Nephron progenitor cell (in vitro differentiated cells): ENCODE results near the gene GATA5.

Experiments
- DNase-seq: peaks from one replicate; pipeline ENCODE4 v3.0.0; 2021
- H3K27ac Mint-ChIP-seq: 2 replicates; pipeline ENCODE4 v1.8.0; 2021; ENCODE audit warnings: mild to moderate bottlenecking, moderate library complexity, mixed read lengths
- H3K27me3 Mint-ChIP-seq: 2 replicates; pipeline ENCODE4 v1.8.0; 2021; ENCODE audit warnings: mild to moderate bottlenecking, low read depth, mixed read lengths; ENCODE audit not compliant: poor library complexity
- H3K36me3 Mint-ChIP-seq: 2 replicates; pipeline ENCODE4 v1.8.0; 2021; ENCODE audit warnings: low read depth, mixed read lengths
- H3K4me1 Mint-ChIP-seq: 2 replicates; pipeline ENCODE4 v1.8.0; 2021; ENCODE audit warnings: mixed read lengths
- H3K4me3 Mint-ChIP-seq: 2 replicates; pipeline ENCODE4 v1.8.0; 2021; ENCODE audit warnings: mild to moderate bottlenecking, moderate library complexity, mixed read lengths
- H3K9me3 Mint-ChIP-seq: 2 replicates; pipeline ENCODE4 v1.8.0; 2021; ENCODE audit warnings: mild to moderate bottlenecking, moderate library complexity, mixed read lengths
- TF ChIP-seq, protein P1 (sequence below): fragments of 200-600 bp; sonication (generic); IDR thresholded peaks from 2 replicates; pipeline ENCODE4 v1.5.0; 2021; ENCODE audit warnings: antibody characterized with exemption

The GATA5 gene

GRCh38 chr20:62430866-62431447, 44.8 kb downstream of the GATA5 start:
- DNase-seq = no peak
- Mint-ChIP-seq H3K27ac (no peak overlapping the region), H3K4me3 (no peak overlapping the region), H3K4me1 (peaks cover 69% of the 10 kb centered on the region), H3K27me3 (peaks cover 28% of the 10 kb centered on the region), H3K9me3 (no peaks in the 10 kb centered on the region), H3K36me3 (no peaks in the 10 kb centered on the region)
- TF ChIP-seq, protein P1, sequence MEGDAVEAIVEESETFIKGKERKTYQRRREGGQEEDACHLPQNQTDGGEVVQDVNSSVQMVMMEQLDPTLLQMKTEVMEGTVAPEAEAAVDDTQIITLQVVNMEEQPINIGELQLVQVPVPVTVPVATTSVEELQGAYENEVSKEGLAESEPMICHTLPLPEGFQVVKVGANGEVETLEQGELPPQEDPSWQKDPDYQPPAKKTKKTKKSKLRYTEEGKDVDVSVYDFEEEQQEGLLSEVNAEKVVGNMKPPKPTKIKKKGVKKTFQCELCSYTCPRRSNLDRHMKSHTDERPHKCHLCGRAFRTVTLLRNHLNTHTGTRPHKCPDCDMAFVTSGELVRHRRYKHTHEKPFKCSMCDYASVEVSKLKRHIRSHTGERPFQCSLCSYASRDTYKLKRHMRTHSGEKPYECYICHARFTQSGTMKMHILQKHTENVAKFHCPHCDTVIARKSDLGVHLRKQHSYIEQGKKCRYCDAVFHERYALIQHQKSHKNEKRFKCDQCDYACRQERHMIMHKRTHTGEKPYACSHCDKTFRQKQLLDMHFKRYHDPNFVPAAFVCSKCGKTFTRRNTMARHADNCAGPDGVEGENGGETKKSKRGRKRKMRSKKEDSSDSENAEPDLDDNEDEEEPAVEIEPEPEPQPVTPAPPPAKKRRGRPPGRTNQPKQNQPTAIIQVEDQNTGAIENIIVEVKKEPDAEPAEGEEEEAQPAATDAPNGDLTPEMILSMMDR = no peak

GRCh38 chr20:62430311-62430853, 45.4 kb downstream of the GATA5 start:
- no peak overlapping the region for H3K27ac Mint-ChIP-seq
- no peak overlapping the region for H3K4me3 Mint-ChIP-seq
- no peak for DNase-seq
- H3K36me3 Mint-ChIP-seq = no peaks in the 10 kb centered on the region
- peaks cover 23% of the 10 kb centered on the region for H3K27me3 Mint-ChIP-seq
- TF ChIP-seq, protein P1 = no peak
- H3K4me1 Mint-ChIP-seq = peaks cover 70% of the 10 kb centered on the region
- no peaks in the 10 kb centered on the region for H3K9me3 Mint-ChIP-seq

- no peaks in the 10 kb centered on the region for H3K9me3 Mint-ChIP-seq
- DNase-seq = no peak
- H3K36me3 Mint-ChIP-seq = no peaks in the 10 kb centered on the region
- no peak overlapping the region for H3K27ac Mint-ChIP-seq
- TF ChIP-seq, protein P1 = no peak
- H3K27me3 Mint-ChIP-seq = peaks cover 18% of the 10 kb centered on the region
- peaks cover 68% of the 10 kb centered on the region for H3K4me1 Mint-ChIP-seq
- no peak overlapping the region for H3K4me3 Mint-ChIP-seq
These were observed 46.1 kb downstream of the GATA5 start for GRCh38 chr20:62429455-62430310.

GRCh38 chr20:62428396-62429295, 47.1 kb downstream of the GATA5 start:
- peak overlapping the region; percentile 67 for H3K27ac Mint-ChIP-seq
- DNase-seq = no peak
- TF ChIP-seq, protein P1 = no peak
- H3K4me3 Mint-ChIP-seq = peak overlapping the region; percentile 45
- no peaks in the 10 kb centered on the region for H3K36me3 Mint-ChIP-seq
- no peaks in the 10 kb centered on the region for H3K9me3 Mint-ChIP-seq
- H3K4me1 Mint-ChIP-seq = peaks cover 65% of the 10 kb centered on the region
- peaks cover 18% of the 10 kb centered on the region for H3K27me3 Mint-ChIP-seq

DNA sequence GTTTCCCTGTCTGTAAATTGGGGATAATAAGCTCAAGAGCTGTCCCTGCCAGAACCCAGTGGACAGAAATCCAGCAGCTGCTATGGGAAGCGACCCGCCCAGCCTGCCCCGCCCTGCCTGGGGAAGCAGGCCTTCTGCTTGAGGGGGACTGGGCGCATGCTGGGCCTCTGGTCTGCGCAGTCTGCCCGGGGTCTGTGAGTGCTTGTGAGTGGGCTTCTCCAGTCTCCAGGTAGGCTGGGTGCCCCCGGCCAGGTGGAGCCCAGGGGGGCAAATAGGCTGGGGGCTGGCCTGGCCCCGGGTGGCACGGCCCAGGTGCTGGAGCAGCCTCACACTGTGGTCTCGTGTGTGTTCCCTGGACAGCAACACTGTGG, 47.8 kb downstream of the GATA5 start:
- Mint-ChIP-seq H3K9me3 (no peaks in the 10 kb centered on the region), H3K4me1 (peaks cover 61% of the 10 kb centered on the region), H3K4me3 (no peak overlapping the region), H3K27ac (no peak overlapping the region), H3K27me3 (peaks cover 16% of the 10 kb centered on the region), H3K36me3 (no peaks in the 10 kb centered on the region)
- TF ChIP-seq, protein P1 = no peak
- no peak for DNase-seq
